ENCODE measurements around the gene SHISAL1. TPM values are rescaled to one million over a fixed set of nuclear protein-coding genes. Genes with fewer than 3 reads are reported as not detected.
A peak's percentile ranks its signal among the peaks of the same experiment; 100 is the strongest.

SHISAL1 gene
- total RNA-seq, 1 donor from 2014 or later = 3.2 TPM

- DNase-seq = no peak
- no peaks in the 10 kb centered on the region for H3K36me3 Mint-ChIP-seq (ENCODE audit: unreplicated experiment)
- H3K27ac Mint-ChIP-seq (ENCODE audit: unreplicated experiment) = no peak overlapping the region
- H3K4me1 Mint-ChIP-seq (ENCODE audit: low read depth, unreplicated experiment) = peaks cover 10% of the 10 kb centered on the region
- H3K9me3 Mint-ChIP-seq (ENCODE audit: unreplicated experiment) = no peaks in the 10 kb centered on the region
- no peaks in the 10 kb centered on the region for H3K27me3 Mint-ChIP-seq (ENCODE audit: unreplicated experiment)
- TF ChIP-seq CTCF (IDR thresholded peaks at IDR 0.05; ENCODE audit: partially characterized antibody, unreplicated experiment) = no peak
- no peak overlapping the region for H3K4me3 Mint-ChIP-seq (ENCODE audit: unreplicated experiment)
Measured at GRCh38 chr22:44317123-44317444, 4.3 kb upstream of the SHISAL1 start.

- Mint-ChIP-seq H3K36me3 (ENCODE audit: unreplicated experiment) (no peaks in the 10 kb centered on the region), H3K4me3 (ENCODE audit: unreplicated experiment) (no peak overlapping the region)
- TF ChIP-seq CTCF (IDR thresholded peaks at IDR 0.05; ENCODE audit: partially characterized antibody, unreplicated experiment) = no peak
Measured at GRCh38 chr22:44316393-44317122, 3.8 kb upstream of the SHISAL1 start.

GRCh38 chr22:44314425-44315067, 1.8 kb upstream of the SHISAL1 start:
- H3K4me3 Mint-ChIP-seq (ENCODE audit: unreplicated experiment) = no peak overlapping the region
- peaks cover 8% of the 10 kb centered on the region for H3K4me1 Mint-ChIP-seq (ENCODE audit: low read depth, unreplicated experiment)

More at GRCh38 chr22:44316393-44317122, 3.8 kb upstream of the SHISAL1 start:
- DNase-seq = no peak
- Mint-ChIP-seq H3K9me3 (ENCODE audit: unreplicated experiment) (no peaks in the 10 kb centered on the region), H3K27ac (ENCODE audit: unreplicated experiment) (no peak overlapping the region), H3K4me1 (ENCODE audit: low read depth, unreplicated experiment) (peaks cover 10% of the 10 kb centered on the region), H3K27me3 (ENCODE audit: unreplicated experiment) (no peaks in the 10 kb centered on the region)

GRCh38 chr22:44313385-44314006, 745 bp upstream of the SHISAL1 start:
- H3K4me3 Mint-ChIP-seq (ENCODE audit: unreplicated experiment) = no peak overlapping the region
- no peaks in the 10 kb centered on the region for H3K36me3 Mint-ChIP-seq (ENCODE audit: unreplicated experiment)
- peaks cover 6% of the 10 kb centered on the region for H3K9me3 Mint-ChIP-seq (ENCODE audit: unreplicated experiment)
- no peak overlapping the region for H3K27ac Mint-ChIP-seq (ENCODE audit: unreplicated experiment)
- H3K27me3 Mint-ChIP-seq (ENCODE audit: unreplicated experiment) = peaks cover 3% of the 10 kb centered on the region
- peaks cover 6% of the 10 kb centered on the region for H3K4me1 Mint-ChIP-seq (ENCODE audit: low read depth, unreplicated experiment)
- DNase-seq = no peak
- TF ChIP-seq CTCF (IDR thresholded peaks at IDR 0.05; ENCODE audit: partially characterized antibody, unreplicated experiment) = no peak

More at GRCh38 chr22:44314425-44315067, 1.8 kb upstream of the SHISAL1 start:
- no peak for DNase-seq
- TF ChIP-seq CTCF (IDR thresholded peaks at IDR 0.05; ENCODE audit: partially characterized antibody, unreplicated experiment) = peak; percentile 17
- H3K9me3 Mint-ChIP-seq (ENCODE audit: unreplicated experiment) = peaks cover 5% of the 10 kb centered on the region
- no peaks in the 10 kb centered on the region for H3K36me3 Mint-ChIP-seq (ENCODE audit: unreplicated experiment)
- no peak overlapping the region for H3K27ac Mint-ChIP-seq (ENCODE audit: unreplicated experiment)
- H3K27me3 Mint-ChIP-seq (ENCODE audit: unreplicated experiment) = no peaks in the 10 kb centered on the region

GRCh38 chr22:44311855-44312170, 938 bp downstream of the SHISAL1 start:
- H3K4me3 Mint-ChIP-seq (ENCODE audit: unreplicated experiment) = no peak overlapping the region
- H3K9me3 Mint-ChIP-seq (ENCODE audit: unreplicated experiment) = peaks cover 6% of the 10 kb centered on the region
- TF ChIP-seq CTCF (IDR thresholded peaks at IDR 0.05; ENCODE audit: partially characterized antibody, unreplicated experiment) = no peak
- H3K36me3 Mint-ChIP-seq (ENCODE audit: unreplicated experiment) = no peaks in the 10 kb centered on the region
- H3K4me1 Mint-ChIP-seq (ENCODE audit: low read depth, unreplicated experiment) = peaks cover 3% of the 10 kb centered on the region
- no peak for DNase-seq
- peaks cover 3% of the 10 kb centered on the region for H3K27me3 Mint-ChIP-seq (ENCODE audit: unreplicated experiment)
- no peak overlapping the region for H3K27ac Mint-ChIP-seq (ENCODE audit: unreplicated experiment)

Measured in glutamatergic neuron (in vitro differentiated cells).